Neural progenitor cell (in vitro differentiated cells): ENCODE data around the gene MAMLD1.

ENCODE experiments used
- EZH2 ChIP-seq: fragments of 200-600 bp; sonication (generic); IDR thresholded peaks from 2 replicates; pipeline ENCODE4 v1.6.1; 2017; ENCODE audit warnings: antibody characterized with exemption, mild to moderate bottlenecking, moderate library complexity
- EZH2phosphoT487 ChIP-seq: fragments of 200-600 bp; sonication (generic); IDR thresholded peaks from 2 replicates; pipeline ENCODE4 v1.6.1; 2017; ENCODE audit warnings: antibody characterized with exemption
- TF ChIP-seq, protein P1 (sequence below): fragments of 200-600 bp; sonication (generic); IDR thresholded peaks from 2 replicates; pipeline ENCODE4 v1.5.1; 2017; ENCODE audit warnings: antibody characterized with exemption, mild to moderate bottlenecking

DNA sequence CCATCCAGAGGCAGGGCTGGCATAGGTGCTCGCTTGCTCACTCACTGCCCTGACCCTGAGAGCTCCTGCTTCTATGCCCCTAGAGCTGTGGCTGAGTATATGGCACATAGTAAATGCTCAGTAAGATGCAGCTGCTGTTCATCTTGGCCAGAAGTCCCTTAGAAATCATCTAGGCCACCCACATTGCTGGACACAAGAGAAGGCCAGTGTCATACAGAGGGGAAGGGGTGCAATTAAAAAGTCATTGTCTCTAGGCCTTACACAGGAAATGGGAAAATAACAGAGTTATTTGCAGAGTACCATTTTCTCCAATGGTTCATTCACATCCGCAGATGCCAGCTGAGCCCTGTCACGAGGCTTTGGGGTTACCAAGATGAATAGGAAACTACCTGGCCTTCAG, 88.8 kb downstream of the MAMLD1 start:
- TF ChIP-seq, protein P1, sequence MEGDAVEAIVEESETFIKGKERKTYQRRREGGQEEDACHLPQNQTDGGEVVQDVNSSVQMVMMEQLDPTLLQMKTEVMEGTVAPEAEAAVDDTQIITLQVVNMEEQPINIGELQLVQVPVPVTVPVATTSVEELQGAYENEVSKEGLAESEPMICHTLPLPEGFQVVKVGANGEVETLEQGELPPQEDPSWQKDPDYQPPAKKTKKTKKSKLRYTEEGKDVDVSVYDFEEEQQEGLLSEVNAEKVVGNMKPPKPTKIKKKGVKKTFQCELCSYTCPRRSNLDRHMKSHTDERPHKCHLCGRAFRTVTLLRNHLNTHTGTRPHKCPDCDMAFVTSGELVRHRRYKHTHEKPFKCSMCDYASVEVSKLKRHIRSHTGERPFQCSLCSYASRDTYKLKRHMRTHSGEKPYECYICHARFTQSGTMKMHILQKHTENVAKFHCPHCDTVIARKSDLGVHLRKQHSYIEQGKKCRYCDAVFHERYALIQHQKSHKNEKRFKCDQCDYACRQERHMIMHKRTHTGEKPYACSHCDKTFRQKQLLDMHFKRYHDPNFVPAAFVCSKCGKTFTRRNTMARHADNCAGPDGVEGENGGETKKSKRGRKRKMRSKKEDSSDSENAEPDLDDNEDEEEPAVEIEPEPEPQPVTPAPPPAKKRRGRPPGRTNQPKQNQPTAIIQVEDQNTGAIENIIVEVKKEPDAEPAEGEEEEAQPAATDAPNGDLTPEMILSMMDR: no peak
- TF ChIP-seq EZH2: no peak
- no peak for TF ChIP-seq EZH2phosphoT487
